ENCODE measurements around the gene AGBL3. TPM values are rescaled to one million over a fixed set of nuclear protein-coding genes. Genes with fewer than 3 reads are reported as not detected.

Gene AGBL3
- total and polyA plus RNA-seq, 2 of the 8 experiments (the other 6 are each of a cell fraction or from before 2014, with no cell fraction given), result 1.1 to 1.9 TPM

- Histone ChIP-seq H2AK5ac (ENCODE audit: low read depth, low read length) (no peak overlapping the region), H2AFZ (ENCODE audit: low read length) (no peak overlapping the region), H3K56ac (replicated peaks; ENCODE audit: insufficient read length, low read depth, low read length) (no peak overlapping the region), H3K23me2 (ENCODE audit: low read depth, low read length) (no peaks in the 10 kb centered on the region), H3K79me2 (ENCODE audit: control insufficient read depth in 1 of 2, insufficient read depth in 2 of 2, low read length in 2 of 2) (no peaks in the 10 kb centered on the region), H4K5ac (ENCODE audit: insufficient read length, low read depth, low read length) (no peak overlapping the region), H3K9me3 (ENCODE audit: insufficient read depth in 2 of 2, low read depth in 1 of 2, low read length in 1 of 2) (0 out of 4 replicates have a peak, but pooled peaks cover 0 to 4% of the 10 kb centered on the region in 2 experiments), H3K4ac (replicated peaks; ENCODE audit: insufficient read length, low read depth, low read length) (no peak overlapping the region), H2BK15ac (ENCODE audit: low read length) (no peak overlapping the region), H2BK20ac (ENCODE audit: low read length) (no peak overlapping the region), H3K27ac (ENCODE audit: low read depth, low read length) (no peak overlapping the region), H3K14ac (ENCODE audit: insufficient read length) (no peak overlapping the region), H4K91ac (replicated peaks; ENCODE audit: insufficient read length, low read length) (no peak overlapping the region), H3K4me1 (replicated peaks in 1 of 4; ENCODE audit: control insufficient read depth in 3 of 4, insufficient read depth in 4 of 4, low read length in 3 of 4) (peaks cover 0 to 2% (median 0%) of the 10 kb centered on the region in 4 experiments; a peak in 2 of 7 replicates), H2BK120ac (replicated peaks; ENCODE audit: low read depth, low read length) (no peak overlapping the region), H2BK5ac (ENCODE audit: low read depth, low read length) (no peak overlapping the region), H3K79me1 (ENCODE audit: low read depth, low read length) (no peaks in the 10 kb centered on the region), H4K20me1 (replicated peaks in 1 of 2; ENCODE audit: control insufficient read depth in 1 of 2, insufficient read depth in 2 of 2, low read length in 2 of 2) (no peaks in the 10 kb centered on the region), H3K27me3 (replicated peaks in 1 of 4; ENCODE audit: control insufficient read depth in 3 of 4, extremely low read depth in 1 of 4, insufficient read depth in 3 of 4, low read length in 3 of 4) (peaks cover 0 to under 1% (median 0%) of the 10 kb centered on the region in 4 experiments; a peak in 1 of 7 replicates), H3K18ac (ENCODE audit: extremely low read depth, low read length) (no peak overlapping the region), H2BK12ac (ENCODE audit: low read depth, low read length) (no peak overlapping the region), H3K4me3 (ENCODE audit: extremely low read depth in 1 of 4, insufficient read depth in 2 of 4, low read depth in 3 of 4, low read length in 4 of 4) (no peak overlapping the region), H3K9ac (replicated peaks in 1 of 4; ENCODE audit: extremely low read depth in 1 of 4, low read depth in 3 of 4, low read length in 3 of 4) (no peak overlapping the region), H4K8ac (ENCODE audit: extremely low read depth, insufficient read depth, low read length) (no peak overlapping the region), H3K4me2 (ENCODE audit: insufficient read depth in 1 of 2, low read depth in 2 of 2, low read length in 2 of 2) (no peak overlapping the region), H3K36me3 (ENCODE audit: control insufficient read depth in 2 of 4, insufficient read depth in 4 of 4, low read length in 3 of 4) (no peaks in the 10 kb centered on the region), H3K23ac (ENCODE audit: insufficient read length) (no peak overlapping the region)
- 0% methylated on average over 1 of the region's 1 CpG; no CpG with 5 or more reads in 1 of the 2 experiments for WGBS, 2 experiments (ENCODE audit: extremely low coverage in 1 of 2, insufficient coverage in 1 of 2, insufficient read length in 1 of 2, insufficient replicate concordance in 2 of 2, low coverage in 1 of 2, low lambda C conversion rate in 2 of 2, missing lambda C conversion rate in 1 of 2)
- FAIRE-seq, result no peak
- ChIA-PET CTCF (ENCODE audit: partially characterized antibody) (interaction anchor here (0.6 to 0.8 kb wide), 2 partner anchors 30 to 48 kb away, joined by 3 read pairs; no protein-coding TSS in a partner anchor), POLR2A (ENCODE audit: partially characterized antibody) (no interaction called here)
- DNase-seq (ENCODE audit: low read depth in 1 of 2, low spot score in 2 of 2), result no peak
- TF ChIP-seq TCF12 (IDR thresholded peaks at IDR 0.05; ENCODE audit: low read depth, low read length) (no peak), CTBP2 (IDR thresholded peaks at IDR 0.05; ENCODE audit: borderline replicate concordance, insufficient read depth, insufficient read length, low read length) (no peak), MAX (IDR thresholded peaks at IDR 0.05) (no peak), CBX5 (IDR thresholded peaks at IDR 0.05; ENCODE audit: low read depth, low read length) (no peak)
Observed at GRCh38 chr7:135083005-135083404, 96.7 kb downstream of the AGBL3 start.

All from H1 (cell line).